ENCODE measurements around the gene IRF5. TPM values are rescaled to one million over a fixed set of nuclear protein-coding genes. Genes with fewer than 3 reads are reported as not detected.
"Not testable (repeated sequence)": the region's sequence is repeated elsewhere in the genome, so short reads cannot be mapped to it uniquely, and the experiment has no call there.

IRF5 gene
- total and polyA plus RNA-seq, 5 donors from 2014 or later: 13.5 to 24.1 (median 19.3) TPM

DNA sequence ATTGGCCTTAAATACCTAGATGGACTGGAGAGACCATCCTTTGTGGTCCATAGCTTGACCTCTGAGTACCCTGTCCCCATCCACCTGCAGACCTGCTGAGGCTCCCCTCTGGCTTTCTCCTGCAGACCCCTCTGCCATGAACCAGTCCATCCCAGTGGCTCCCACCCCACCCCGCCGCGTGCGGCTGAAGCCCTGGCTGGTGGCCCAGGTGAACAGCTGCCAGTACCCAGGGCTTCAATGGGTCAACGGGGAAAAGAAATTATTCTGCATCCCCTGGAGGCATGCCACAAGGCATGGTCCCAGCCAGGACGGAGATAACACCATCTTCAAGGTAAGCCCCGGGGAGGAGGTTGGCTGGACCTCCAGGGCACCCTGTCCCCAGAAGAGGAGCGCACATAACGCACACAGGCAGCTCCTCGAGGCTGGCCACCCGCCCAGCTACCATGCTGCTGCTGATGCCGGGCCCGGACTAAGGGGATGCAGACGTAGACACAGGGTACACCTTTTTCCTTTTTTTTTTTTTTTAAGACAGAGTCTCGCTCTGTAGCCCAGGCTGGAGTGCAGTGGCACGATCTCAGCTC lies 4.3 kb downstream of the IRF5 start:
- peaks cover 6% of the 10 kb centered on the region for H3K36me3 ChIP-seq (ENCODE audit: control insufficient read depth, insufficient read depth, low read length)
- no peaks in the 10 kb centered on the region for H3K27me3 ChIP-seq (ENCODE audit: control insufficient read depth, insufficient read depth, low read length)
- no peak for ATAC-seq (ENCODE audit: low read depth in 2 of 2)
- DNase-seq: no peak
- peaks cover 10 to 38% (median 20%) of the 10 kb centered on the region in 4 donors for H3K4me1 Mint-ChIP-seq
- no peaks in the 10 kb centered on the region for H3K9me3 Mint-ChIP-seq
- H3K27ac Mint-ChIP-seq: no peak overlapping the region
- peaks cover 4% of the 10 kb centered on the region for H3K27me3 Mint-ChIP-seq
- H3K4me1 ChIP-seq (ENCODE audit: control insufficient read depth, insufficient read depth, low read length, poor library complexity, severe bottlenecking): peaks cover 36% of the 10 kb centered on the region
- no peaks in the 10 kb centered on the region for H3K36me3 Mint-ChIP-seq
- H3K9me3 ChIP-seq (ENCODE audit: control insufficient read depth in 2 of 2, low read length in 2 of 2): no peaks in the 10 kb centered on the region
- H3K4me3 ChIP-seq (ENCODE audit: low read depth, low read length): no peak overlapping the region
- H3K27ac ChIP-seq (ENCODE audit: insufficient read depth, low read length, poor library complexity, severe bottlenecking): no peak overlapping the region
- H3K4me3 Mint-ChIP-seq: peak overlapping the region in 1 of 4 donors; percentile 40

DNA sequence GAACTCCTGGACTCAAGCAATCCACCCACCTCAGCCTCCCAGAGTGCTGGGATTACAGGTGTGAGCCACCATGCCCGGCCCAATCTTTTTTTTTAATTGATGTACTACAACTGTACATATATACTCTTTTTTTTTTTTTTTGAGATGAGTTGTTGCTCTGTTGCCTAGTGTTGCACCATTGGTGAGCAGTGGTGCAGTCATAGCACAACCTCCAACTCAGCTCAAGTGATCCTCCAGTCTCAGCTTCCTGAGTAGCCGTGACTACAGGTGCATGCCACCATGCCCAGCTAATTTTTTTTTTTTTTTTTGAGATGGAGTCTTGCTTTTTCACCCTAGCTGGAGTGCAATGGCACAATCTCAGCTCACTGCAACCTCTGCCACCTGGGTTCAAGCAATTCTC lies 5.5 kb downstream of the IRF5 start:
- H3K4me1 ChIP-seq (ENCODE audit: control insufficient read depth, insufficient read depth, low read length, poor library complexity, severe bottlenecking): peaks cover 30% of the 10 kb centered on the region
- H3K4me3 Mint-ChIP-seq; H3K27me3 ChIP-seq (ENCODE audit: control insufficient read depth, insufficient read depth, low read length); H3K4me3 ChIP-seq (ENCODE audit: low read depth, low read length); H3K27me3 Mint-ChIP-seq; H3K36me3 ChIP-seq (ENCODE audit: control insufficient read depth, insufficient read depth, low read length); H3K27ac Mint-ChIP-seq; H3K36me3 Mint-ChIP-seq; H3K27ac ChIP-seq (ENCODE audit: insufficient read depth, low read length, poor library complexity, severe bottlenecking); ATAC-seq (ENCODE audit: low read depth in 2 of 2); H3K9me3 Mint-ChIP-seq; H3K9me3 ChIP-seq (ENCODE audit: control insufficient read depth in 2 of 2, low read length in 2 of 2): not testable (repeated sequence)
- H3K4me1 Mint-ChIP-seq: peaks cover 9 to 32% (median 17%) of the 10 kb centered on the region in 4 donors
- DNase-seq: peak in 1 of 3 donors; percentile 17

DNA sequence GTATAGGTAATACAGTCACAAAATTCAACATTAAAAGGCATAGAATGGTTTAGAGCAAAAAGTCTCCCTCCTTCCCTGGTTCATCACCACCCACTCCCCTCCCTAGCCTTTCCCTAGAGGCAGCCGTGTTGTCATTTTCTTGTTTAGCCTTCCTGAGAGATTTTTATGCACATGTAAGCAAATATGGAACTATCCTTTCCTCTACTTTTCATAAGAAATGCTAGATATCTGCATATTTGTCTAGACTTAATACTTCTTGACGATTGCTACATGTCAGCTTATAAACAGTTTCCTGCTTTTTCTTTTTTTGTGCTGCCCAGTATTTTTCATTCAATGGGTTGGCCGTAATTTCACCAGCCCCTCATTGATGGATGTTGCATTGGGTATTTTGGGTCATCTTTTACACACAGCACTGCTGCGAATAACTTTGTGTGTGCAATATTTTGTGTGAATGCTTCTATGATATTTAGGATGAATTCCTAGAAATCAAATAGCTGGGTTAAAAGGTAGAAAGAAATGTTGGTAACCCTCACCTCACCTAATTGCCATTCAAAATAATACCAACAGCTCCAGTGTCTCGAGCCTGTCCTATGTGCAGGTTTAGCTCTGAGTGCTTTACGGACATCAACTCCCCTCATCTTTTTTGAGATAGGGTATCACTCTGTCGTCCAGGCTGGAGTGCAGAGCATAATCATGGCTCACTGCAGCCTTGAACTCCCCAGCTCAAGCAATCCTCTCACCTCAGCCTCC lies 6.9 kb downstream of the IRF5 start:
- H3K36me3 ChIP-seq (ENCODE audit: control insufficient read depth, insufficient read depth, low read length): peaks cover 17% of the 10 kb centered on the region
- H3K27ac ChIP-seq (ENCODE audit: insufficient read depth, low read length, poor library complexity, severe bottlenecking): no peak overlapping the region

DNA sequence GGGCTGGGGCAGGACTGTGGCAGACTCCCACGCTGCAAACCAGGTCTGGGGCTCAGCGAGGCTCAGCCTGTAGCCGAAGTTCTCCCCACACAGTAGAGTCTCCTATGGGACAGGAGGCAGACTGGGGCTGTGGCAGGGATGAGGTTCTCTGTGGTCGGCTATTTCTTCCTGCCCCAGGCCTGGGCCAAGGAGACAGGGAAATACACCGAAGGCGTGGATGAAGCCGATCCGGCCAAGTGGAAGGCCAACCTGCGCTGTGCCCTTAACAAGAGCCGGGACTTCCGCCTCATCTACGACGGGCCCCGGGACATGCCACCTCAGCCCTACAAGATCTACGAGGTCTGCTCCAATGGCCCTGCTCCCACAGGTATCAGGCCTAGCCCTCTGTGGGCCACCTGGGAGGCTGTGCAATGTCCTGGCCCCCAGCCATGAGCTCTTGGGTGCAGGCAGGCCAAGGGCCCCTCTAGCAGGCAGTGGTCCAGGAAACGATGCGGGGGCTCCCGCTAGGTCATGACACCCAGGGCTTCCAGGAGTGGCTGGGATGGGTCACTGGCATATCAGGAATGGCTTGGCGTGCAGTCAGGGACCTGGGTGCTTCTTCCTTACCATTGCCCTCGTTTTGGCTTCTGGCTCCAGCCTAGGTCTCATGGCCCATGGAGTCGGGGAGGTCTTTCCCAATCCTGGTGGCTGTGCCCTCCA lies 8.1 kb downstream of the IRF5 start:
- Histone ChIP-seq H3K27ac (ENCODE audit: insufficient read depth, low read length, poor library complexity, severe bottlenecking) (no peak overlapping the region), H3K4me3 (ENCODE audit: low read depth, low read length) (no peak overlapping the region), H3K4me1 (ENCODE audit: control insufficient read depth, insufficient read depth, low read length, poor library complexity, severe bottlenecking) (peaks cover 7% of the 10 kb centered on the region), H3K27me3 (ENCODE audit: control insufficient read depth, insufficient read depth, low read length) (no peaks in the 10 kb centered on the region), H3K36me3 (ENCODE audit: control insufficient read depth, insufficient read depth, low read length) (peaks cover 17% of the 10 kb centered on the region), H3K9me3 (ENCODE audit: control insufficient read depth in 2 of 2, low read length in 2 of 2) (no peaks in the 10 kb centered on the region)
- peaks cover 8 to 10% (median 9%) of the 10 kb centered on the region in 4 donors for H3K4me1 Mint-ChIP-seq
- H3K36me3 Mint-ChIP-seq: peaks cover 1% of the 10 kb centered on the region
- ATAC-seq (ENCODE audit: low read depth in 2 of 2): no peak
- H3K27me3 Mint-ChIP-seq: no peaks in the 10 kb centered on the region
- H3K9me3 Mint-ChIP-seq: no peaks in the 10 kb centered on the region
- H3K27ac Mint-ChIP-seq: no peak overlapping the region
- DNase-seq: no peak
- no peak overlapping the region for H3K4me3 Mint-ChIP-seq

More for the DNA sequence above, 6.9 kb downstream of the IRF5 start:
- Mint-ChIP-seq H3K4me3 (peak overlapping the region in 1 of 4 donors; percentile 2), H3K27ac (no peak overlapping the region), H3K36me3 (no peaks in the 10 kb centered on the region), H3K9me3 (no peaks in the 10 kb centered on the region), H3K27me3 (no peaks in the 10 kb centered on the region), H3K4me1 (peaks cover 9 to 21% (median 11%) of the 10 kb centered on the region in 4 donors)
- ATAC-seq (ENCODE audit: low read depth in 2 of 2) (no peak), DNase-seq (no peak)
- no peaks in the 10 kb centered on the region for H3K27me3 ChIP-seq (ENCODE audit: control insufficient read depth, insufficient read depth, low read length)
- H3K9me3 ChIP-seq (ENCODE audit: control insufficient read depth in 2 of 2, low read length in 2 of 2): no peaks in the 10 kb centered on the region
- no peak overlapping the region for H3K4me3 ChIP-seq (ENCODE audit: low read depth, low read length)
- H3K4me1 ChIP-seq (ENCODE audit: control insufficient read depth, insufficient read depth, low read length, poor library complexity, severe bottlenecking): peaks cover 18% of the 10 kb centered on the region

DNA sequence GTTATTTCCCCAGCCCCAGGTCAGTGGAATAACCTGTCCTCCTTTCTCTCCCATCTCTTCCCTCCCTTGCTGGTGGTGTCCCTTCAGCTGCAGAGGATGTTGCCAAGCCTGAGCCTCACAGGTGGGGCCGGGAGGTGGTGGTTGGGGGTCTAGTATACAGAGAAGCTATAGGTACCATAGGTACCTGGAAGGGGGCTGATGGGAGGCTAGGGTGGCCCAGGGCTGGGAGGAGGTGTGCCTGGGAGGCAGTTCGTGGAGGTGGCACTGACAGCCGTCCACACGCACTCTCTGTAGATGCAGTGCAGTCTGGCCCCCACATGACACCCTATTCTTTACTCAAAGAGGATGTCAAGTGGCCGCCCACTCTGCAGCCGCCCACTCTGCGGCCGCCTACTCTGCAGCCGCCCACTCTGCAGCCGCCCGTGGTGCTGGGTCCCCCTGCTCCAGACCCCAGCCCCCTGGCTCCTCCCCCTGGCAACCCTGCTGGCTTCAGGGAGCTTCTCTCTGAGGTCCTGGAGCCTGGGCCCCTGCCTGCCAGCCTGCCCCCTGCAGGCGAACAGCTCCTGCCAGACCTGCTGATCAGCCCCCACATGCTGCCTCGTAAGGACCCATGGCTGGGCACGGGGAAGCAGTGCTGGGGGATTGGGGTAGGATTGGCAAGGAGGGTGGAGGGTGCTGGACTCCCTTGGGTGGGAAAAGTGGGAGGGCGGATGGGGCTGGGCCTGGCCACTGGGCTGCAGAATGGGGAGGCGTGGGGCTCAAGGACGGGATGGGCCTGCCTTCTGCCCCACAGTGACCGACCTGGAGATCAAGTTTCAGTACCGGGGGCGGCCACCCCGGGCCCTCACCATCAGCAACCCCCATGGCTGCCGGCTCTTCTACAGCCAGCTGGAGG lies 9.5 kb downstream of the IRF5 start:
- DNase-seq (peak in 1 of 3 donors; percentile 21), ATAC-seq (ENCODE audit: low read depth in 2 of 2) (no peak)
- H3K36me3 ChIP-seq (ENCODE audit: control insufficient read depth, insufficient read depth, low read length): peaks cover 23% of the 10 kb centered on the region
- H3K27me3 ChIP-seq (ENCODE audit: control insufficient read depth, insufficient read depth, low read length): no peaks in the 10 kb centered on the region
- H3K27ac ChIP-seq (ENCODE audit: insufficient read depth, low read length, poor library complexity, severe bottlenecking): no peak overlapping the region
- Mint-ChIP-seq H3K27me3 (no peaks in the 10 kb centered on the region), H3K4me3 (no peak overlapping the region), H3K4me1 (peaks cover 0 to 4% (median 2%) of the 10 kb centered on the region in 4 donors), H3K36me3 (peaks cover 9% of the 10 kb centered on the region), H3K9me3 (no peaks in the 10 kb centered on the region), H3K27ac (no peak overlapping the region)
- H3K4me3 ChIP-seq (ENCODE audit: low read depth, low read length): no peak overlapping the region
- H3K4me1 ChIP-seq (ENCODE audit: control insufficient read depth, insufficient read depth, low read length, poor library complexity, severe bottlenecking): no peaks in the 10 kb centered on the region
- H3K9me3 ChIP-seq (ENCODE audit: control insufficient read depth in 2 of 2, low read length in 2 of 2): no peaks in the 10 kb centered on the region

DNA sequence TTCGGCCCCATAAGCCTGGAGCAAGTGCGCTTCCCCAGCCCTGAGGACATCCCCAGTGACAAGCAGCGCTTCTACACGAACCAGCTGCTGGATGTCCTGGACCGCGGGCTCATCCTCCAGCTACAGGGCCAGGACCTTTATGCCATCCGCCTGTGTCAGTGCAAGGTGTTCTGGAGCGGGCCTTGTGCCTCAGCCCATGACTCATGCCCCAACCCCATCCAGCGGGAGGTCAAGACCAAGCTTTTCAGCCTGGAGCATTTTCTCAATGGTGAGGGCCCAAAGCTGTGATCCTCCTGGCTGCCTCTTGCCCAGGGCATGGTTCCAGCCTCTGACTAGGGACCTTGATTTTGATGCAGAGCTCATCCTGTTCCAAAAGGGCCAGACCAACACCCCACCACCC lies 10.1 kb downstream of the IRF5 start:
- Mint-ChIP-seq H3K27ac (no peak overlapping the region), H3K27me3 (no peaks in the 10 kb centered on the region), H3K4me3 (no peak overlapping the region), H3K9me3 (no peaks in the 10 kb centered on the region), H3K36me3 (peaks cover 13% of the 10 kb centered on the region), H3K4me1 (peaks cover 0 to 4% (median under 1%) of the 10 kb centered on the region in 4 donors)
- DNase-seq: no peak
- no peak for ATAC-seq (ENCODE audit: low read depth in 2 of 2)
- H3K9me3 ChIP-seq (ENCODE audit: control insufficient read depth in 2 of 2, low read length in 2 of 2): no peaks in the 10 kb centered on the region
- no peak overlapping the region for H3K27ac ChIP-seq (ENCODE audit: insufficient read depth, low read length, poor library complexity, severe bottlenecking)
- H3K4me3 ChIP-seq (ENCODE audit: low read depth, low read length): no peak overlapping the region
- no peaks in the 10 kb centered on the region for H3K4me1 ChIP-seq (ENCODE audit: control insufficient read depth, insufficient read depth, low read length, poor library complexity, severe bottlenecking)
- peaks cover 27% of the 10 kb centered on the region for H3K36me3 ChIP-seq (ENCODE audit: control insufficient read depth, insufficient read depth, low read length)
- no peaks in the 10 kb centered on the region for H3K27me3 ChIP-seq (ENCODE audit: control insufficient read depth, insufficient read depth, low read length)

DNA sequence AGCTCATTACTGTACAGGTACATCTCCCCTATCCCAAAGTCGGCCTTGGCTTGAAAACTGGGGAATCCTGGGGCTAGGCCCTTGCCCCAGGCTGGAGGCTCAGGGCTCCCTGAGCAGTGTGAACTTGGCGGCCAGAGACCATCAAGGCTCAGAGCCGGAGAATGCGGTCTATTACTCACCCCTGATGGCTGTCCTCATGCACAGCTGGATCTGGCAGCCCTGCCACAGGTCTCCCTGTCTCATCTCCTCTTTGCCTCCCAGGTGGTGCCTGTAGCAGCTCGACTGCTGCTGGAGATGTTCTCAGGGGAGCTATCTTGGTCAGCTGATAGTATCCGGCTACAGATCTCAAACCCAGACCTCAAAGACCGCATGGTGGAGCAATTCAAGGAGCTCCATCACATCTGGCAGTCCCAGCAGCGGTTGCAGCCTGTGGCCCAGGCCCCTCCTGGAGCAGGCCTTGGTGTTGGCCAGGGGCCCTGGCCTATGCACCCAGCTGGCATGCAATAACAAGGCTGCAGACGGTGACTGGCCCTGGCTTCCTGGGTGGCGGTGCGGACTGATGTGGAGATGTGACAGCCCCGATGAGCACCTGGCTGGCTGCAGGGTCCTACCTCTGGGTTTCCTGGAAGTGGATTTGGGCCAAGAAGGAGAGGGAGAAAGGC lies 10.7 kb downstream of the IRF5 start:
- H3K4me1 ChIP-seq (ENCODE audit: control insufficient read depth, insufficient read depth, low read length, poor library complexity, severe bottlenecking): no peaks in the 10 kb centered on the region
- H3K9me3 ChIP-seq (ENCODE audit: control insufficient read depth in 2 of 2, low read length in 2 of 2): no peaks in the 10 kb centered on the region
- no peak for ATAC-seq (ENCODE audit: low read depth in 2 of 2)
- no peak overlapping the region for H3K4me3 Mint-ChIP-seq
- no peak for DNase-seq
- peaks cover 18% of the 10 kb centered on the region for H3K36me3 Mint-ChIP-seq
- H3K4me3 ChIP-seq (ENCODE audit: low read depth, low read length): no peak overlapping the region
- H3K27me3 ChIP-seq (ENCODE audit: control insufficient read depth, insufficient read depth, low read length): no peaks in the 10 kb centered on the region
- peak overlapping the region in 1 of 3 donors; percentile 46 for H3K27ac Mint-ChIP-seq
- no peaks in the 10 kb centered on the region for H3K27me3 Mint-ChIP-seq
- H3K36me3 ChIP-seq (ENCODE audit: control insufficient read depth, insufficient read depth, low read length): peaks cover 32% of the 10 kb centered on the region
- H3K27ac ChIP-seq (ENCODE audit: insufficient read depth, low read length, poor library complexity, severe bottlenecking): no peak overlapping the region
- peaks cover 0 to 4% (median under 1%) of the 10 kb centered on the region in 4 donors for H3K4me1 Mint-ChIP-seq
- H3K9me3 Mint-ChIP-seq: no peaks in the 10 kb centered on the region

Data from CD4-positive, CD25-positive, alpha-beta regulatory T cell (primary cell).